ENCODE measurements around the gene RPL3.
"Not testable (repeated sequence)": the region's sequence is repeated elsewhere in the genome, so short reads cannot be mapped to it uniquely, and the experiment has no call there.

The RPL3 gene

GRCh38 chr22:39350757-39351688, 31.6 kb upstream of the RPL3 start:
- DNase-seq = no peak

- no peak for DNase-seq
These were observed 30.7 kb upstream of the RPL3 start, which contains the start of gene SYNGR1 for GRCh38 chr22:39349967-39350726. SYNGR1 (plus strand) TSS chr22:39349991; CDS start chr22:39350011, 20 bp downstream.

DNA sequence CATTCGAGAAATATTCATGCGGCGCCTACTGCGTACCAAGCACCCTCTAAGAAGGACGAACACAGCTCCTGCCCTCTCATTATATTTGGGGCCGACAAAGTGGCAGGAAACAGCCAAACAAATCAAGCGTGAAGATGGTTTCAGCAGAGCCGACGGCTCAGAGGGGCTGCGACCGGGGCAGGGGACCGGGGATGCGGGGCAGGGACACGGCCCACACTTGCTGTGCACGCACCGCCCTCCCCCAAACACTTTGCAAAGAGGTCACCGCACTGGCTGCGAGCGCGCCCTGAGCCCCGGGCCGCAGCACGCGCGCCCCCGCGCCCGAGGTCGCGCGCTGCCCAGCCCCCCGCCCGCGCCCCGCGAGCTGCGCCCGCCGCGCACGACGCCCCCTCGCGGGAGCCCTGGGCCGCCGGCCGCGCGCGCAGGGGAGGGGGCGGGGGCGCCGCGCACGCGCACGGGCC, 30.1 kb upstream of the RPL3 start:
- DNase-seq = peak; percentile 32

GRCh38 chr22:39348909-39349505, 29.6 kb upstream of the RPL3 start:
- DNase-seq = peak; percentile 32

DNA sequence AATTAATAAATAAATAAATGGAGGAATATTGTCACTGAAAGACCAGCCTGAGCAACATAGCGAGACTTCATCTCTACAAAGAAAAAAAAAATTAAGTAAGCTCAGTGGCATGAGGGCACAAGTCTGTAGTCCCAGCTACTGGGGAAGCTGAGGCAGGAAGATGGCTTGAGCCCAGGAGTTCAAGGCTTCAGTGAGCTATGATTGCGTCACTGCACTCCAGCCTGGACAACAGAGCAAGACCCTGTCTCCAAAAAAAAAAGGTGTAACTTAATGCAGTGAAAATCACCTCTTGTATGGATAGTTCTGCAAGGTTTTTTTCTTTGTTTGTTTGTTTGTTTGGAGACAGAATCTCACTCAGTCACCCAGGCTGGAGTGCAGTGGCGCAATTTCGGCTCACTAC, 25.8 kb upstream of the RPL3 start:
- no peak for DNase-seq

DNA sequence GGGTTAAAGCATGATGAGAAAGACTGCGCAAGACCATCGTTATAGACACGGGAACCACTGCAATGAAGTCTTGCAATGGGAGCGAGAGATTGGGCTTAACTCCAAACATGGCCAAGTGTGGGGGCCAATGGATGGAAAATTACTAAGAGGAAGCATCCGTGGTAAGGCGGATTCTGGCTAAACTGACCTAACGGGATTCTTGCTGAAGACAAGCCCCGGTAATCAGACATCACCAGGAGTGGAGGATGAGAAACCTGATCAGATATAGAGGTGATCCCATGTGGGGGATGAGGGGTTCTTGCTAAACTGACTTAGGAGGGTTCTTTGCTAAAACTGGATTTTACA, 24.6 kb upstream of the RPL3 start:
- DNase-seq = no peak

GRCh38 chr22:39343259-39344045, 24.0 kb upstream of the RPL3 start:
- DNase-seq = peak; percentile 63

- DNase-seq = no peak
These were observed 21.8 kb upstream of the RPL3 start for GRCh38 chr22:39341179-39341578.

GRCh38 chr22:39339775-39340174, 20.4 kb upstream of the RPL3 start:
- not testable (repeated sequence) for DNase-seq

DNA sequence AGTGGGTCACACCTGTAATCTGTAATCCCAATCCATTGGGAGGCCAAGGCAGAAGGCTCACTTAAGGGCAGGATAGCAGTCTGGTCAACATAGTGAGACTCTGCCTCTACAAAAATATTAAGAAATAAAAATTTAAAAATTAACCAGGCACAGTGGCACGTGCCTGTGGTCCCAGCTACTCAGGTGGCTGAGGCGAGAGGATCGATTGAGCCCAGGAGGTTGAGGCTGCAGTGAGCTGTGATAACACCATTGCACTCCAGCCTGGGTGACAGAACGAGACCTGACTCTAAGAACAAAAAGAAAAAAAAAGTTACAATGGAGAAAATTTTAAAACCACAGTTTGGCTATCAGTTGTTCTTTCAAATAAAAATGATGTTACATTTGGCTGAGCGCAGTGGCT, 17.0 kb upstream of the RPL3 start:
- DNase-seq = no peak

DNA sequence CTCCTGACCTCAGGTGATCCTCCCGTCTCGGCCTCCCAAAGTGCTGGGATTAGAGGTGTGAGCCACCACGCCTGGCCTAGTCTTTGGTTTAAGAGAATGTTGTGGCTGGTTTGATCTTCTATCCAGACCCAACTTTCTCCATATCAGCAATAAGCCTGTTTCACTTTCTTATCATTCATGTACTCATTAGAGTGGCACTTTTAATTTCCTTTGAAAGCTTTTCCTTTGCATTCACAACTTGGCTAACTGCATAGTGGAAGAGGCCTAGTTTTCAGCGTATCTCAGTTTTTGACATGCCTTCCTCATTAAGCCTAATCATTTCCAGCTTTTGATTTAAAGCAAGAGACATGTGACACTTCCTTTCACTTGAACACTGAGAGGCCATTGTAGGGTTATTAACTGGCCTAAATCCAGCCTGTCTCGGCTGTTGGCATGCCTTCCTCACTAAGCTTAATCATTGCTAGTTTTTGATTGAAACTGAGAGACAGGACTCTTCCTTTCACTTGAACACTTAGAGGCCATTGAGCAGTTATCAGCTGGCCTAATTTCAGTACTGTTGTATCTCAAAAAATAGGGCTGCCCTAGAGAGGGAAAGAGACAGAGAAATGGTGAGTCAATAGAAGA, 13.1 kb upstream of the RPL3 start:
- DNase-seq = no peak

DNA sequence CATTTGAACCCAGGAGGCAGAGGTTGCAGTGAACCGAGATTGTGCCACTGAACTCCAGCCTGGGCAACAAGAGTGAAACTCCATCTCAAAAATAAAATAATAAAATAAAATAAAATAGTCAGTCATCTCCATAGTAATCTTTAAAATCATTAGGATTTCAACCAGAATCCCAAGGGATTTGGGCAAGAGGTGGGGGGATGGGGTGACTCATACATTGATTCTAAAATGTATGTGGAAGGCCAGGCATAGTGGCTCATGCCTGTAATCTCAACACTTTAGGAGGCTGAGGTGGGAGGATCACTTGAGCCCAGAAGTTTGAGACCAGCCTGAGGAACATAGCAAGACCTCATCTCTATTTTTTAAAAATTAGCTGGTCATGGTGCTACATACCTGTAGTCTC, 11.1 kb upstream of the RPL3 start:
- not testable (repeated sequence) for DNase-seq

- DNase-seq = no peak
These were observed 8.8 kb upstream of the RPL3 start for GRCh38 chr22:39327995-39328754.

- DNase-seq = no peak
These were observed 6.0 kb upstream of the RPL3 start for GRCh38 chr22:39325392-39325932.

GRCh38 chr22:39320616-39321029, 1.2 kb upstream of the RPL3 start:
- DNase-seq = not testable (repeated sequence)

GRCh38 chr22:39318507-39319283, 728 bp downstream of the RPL3 start:
- no peak for DNase-seq

- no peak for DNase-seq
These were observed 1.5 kb downstream of the RPL3 start for GRCh38 chr22:39317775-39318506.

DNA sequence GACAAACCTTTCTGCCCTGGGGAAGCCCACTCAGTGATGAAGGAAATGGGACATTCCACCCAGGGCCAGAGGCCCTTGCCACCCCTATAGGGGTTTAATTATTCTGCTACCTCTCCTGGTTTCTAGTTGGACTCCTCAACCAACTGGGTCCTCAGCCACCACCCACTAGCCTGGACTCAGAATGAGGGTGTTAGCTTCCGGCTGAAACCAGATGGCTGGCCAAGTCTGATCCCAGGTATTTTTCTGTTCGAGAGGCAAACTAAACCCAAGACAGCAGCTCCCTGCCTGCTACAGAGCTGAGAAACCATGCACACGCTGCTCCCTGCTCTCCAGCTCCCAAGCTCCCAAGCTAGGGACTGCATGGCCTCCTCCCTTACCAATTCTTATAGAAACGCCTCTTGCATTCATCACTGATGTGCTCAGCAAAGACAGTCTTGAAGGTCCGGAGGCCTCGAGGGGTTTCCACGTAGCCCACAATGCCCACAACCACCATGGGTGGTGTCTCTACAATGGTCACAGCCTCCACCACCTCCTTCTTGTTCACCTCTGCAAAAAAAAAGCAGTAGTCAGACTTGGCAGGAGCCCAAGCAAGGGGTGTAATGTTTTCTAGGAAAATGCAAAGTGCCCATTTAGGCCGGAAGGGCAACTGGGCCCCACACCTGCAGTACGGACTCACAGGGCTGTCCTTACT, 2.2 kb downstream of the RPL3 start:
- DNase-seq = no peak

All from GDM1 (cell line).